OCI-LY3 (cell line): ENCODE data around the gene ZNF613.
"Not testable (repeated sequence)": the region's sequence is repeated elsewhere in the genome, so short reads cannot be mapped to it uniquely, and the experiment has no call there.

ENCODE experiments used
- H2AFZ ChIP-seq: fragments of 200-600, 300-600 bp; shearing (Covaris generic); 2 replicates; pipeline ENCODE4 v1.6.0; 2014; ENCODE audit warnings: antibody characterized with exemption, low read depth, low read length
- H3K27ac ChIP-seq: fragments of 200-600, 300-600 bp; sonication (generic); 2 replicates; pipeline ENCODE4 v1.5.1; 2014; ENCODE audit warnings: mild to moderate bottlenecking, low read length, moderate library complexity, mixed read lengths
- H3K27me3 ChIP-seq: fragments of 200-600, 300-600 bp; sonication (generic); 2 replicates; pipeline ENCODE4 v1.6.1; 2014; ENCODE audit warnings: low read depth, low read length, mixed read lengths
- H3K36me3 ChIP-seq: fragments of 200-600, 300-600 bp; sonication (generic); replicated peaks from 2 replicates; pipeline ENCODE3; 2014; ENCODE audit warnings: low read depth, low read length, mixed read lengths
- H3K4me1 ChIP-seq: fragments of 300-600, 200-600 bp; sonication (generic); 2 replicates; pipeline ENCODE4 v1.6.1; 2014; ENCODE audit warnings: low read length, mixed read lengths
- H3K4me2 ChIP-seq: fragments of 200-600, 300-600 bp; sonication (generic); 2 replicates; pipeline ENCODE4 v1.6.1; 2014; ENCODE audit warnings: low read length, mixed read lengths
- H3K4me3 ChIP-seq: fragments of 300-600, 200-600 bp; sonication (generic); 2 replicates; pipeline ENCODE4 v1.5.1; 2014; ENCODE audit warnings: antibody characterized with exemption, mild to moderate bottlenecking, low read length, moderate library complexity
- H3K79me2 ChIP-seq: fragments of 300-600, 200-600 bp; shearing (Covaris generic); 2 replicates; pipeline ENCODE4 v1.6.1; 2014; ENCODE audit warnings: mild to moderate bottlenecking, low read length, mixed read lengths
- H3K9ac ChIP-seq: fragments of 300-600, 200-600 bp; shearing (Covaris generic); 2 replicates; pipeline ENCODE4 v1.6.0; 2014; ENCODE audit warnings: mild to moderate bottlenecking, low read length, moderate library complexity
- H3K9me3 ChIP-seq: fragments of 200-600, 300-600 bp; shearing (Covaris generic); 2 replicates; pipeline ENCODE4 v1.6.1; 2014; ENCODE audit warnings: low read length, mixed read lengths; ENCODE audit not compliant: insufficient read depth
- H4K20me1 ChIP-seq: fragments of 200-600, 300-600 bp; sonication (generic); 2 replicates; pipeline ENCODE4 v1.6.1; 2016; ENCODE audit warnings: low read length, mixed read lengths; ENCODE audit not compliant: insufficient read depth
- EZH2phosphoT487 ChIP-seq: fragments of 200-600 bp; shearing (Covaris generic); IDR thresholded peaks from 2 replicates; pipeline ENCODE4 v1.6.1; 2018; ENCODE audit warnings: antibody characterized with exemption, mixed run types, low read depth
- TF ChIP-seq, protein P1 (sequence below): fragments of 200-600, 300-600 bp; sonication (generic); IDR thresholded peaks from 2 replicates; pipeline ENCODE4 v1.5.1; 2014; ENCODE audit warnings: antibody characterized with exemption, low read length, low read depth

The ZNF613 gene

DNA sequence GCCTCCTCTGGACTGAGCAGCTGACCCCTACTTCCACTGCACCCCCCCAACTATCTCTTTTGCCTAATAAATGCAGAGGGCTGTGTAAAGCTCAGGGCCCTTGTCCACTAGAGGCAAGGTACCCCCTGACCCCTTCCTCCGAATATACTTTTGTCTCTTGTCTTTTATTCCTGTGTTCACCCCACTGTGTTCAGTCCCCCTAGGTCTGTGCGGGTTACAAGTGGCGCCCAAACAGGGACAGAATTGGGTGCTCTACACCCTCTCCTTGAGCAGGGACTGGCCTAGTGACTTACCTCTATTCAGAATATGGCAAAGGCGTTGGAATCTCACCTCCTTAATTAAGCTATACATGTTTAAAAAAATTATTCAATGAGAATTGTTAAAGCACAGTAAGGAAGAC is 44.4 kb downstream of the ZNF613 start:
- Histone ChIP-seq H2AFZ (no peak overlapping the region), H3K36me3 (no peaks in the 10 kb centered on the region), H3K27ac (no peak overlapping the region), H3K4me1 (no peaks in the 10 kb centered on the region), H3K79me2 (no peaks in the 10 kb centered on the region), H3K27me3 (no peaks in the 10 kb centered on the region), H3K9me3 (peaks cover 35% of the 10 kb centered on the region), H3K4me2 (no peak overlapping the region), H3K4me3 (no peak overlapping the region), H3K9ac (no peak overlapping the region), H4K20me1 (no peaks in the 10 kb centered on the region)
- no peak for TF ChIP-seq EZH2phosphoT487

DNA sequence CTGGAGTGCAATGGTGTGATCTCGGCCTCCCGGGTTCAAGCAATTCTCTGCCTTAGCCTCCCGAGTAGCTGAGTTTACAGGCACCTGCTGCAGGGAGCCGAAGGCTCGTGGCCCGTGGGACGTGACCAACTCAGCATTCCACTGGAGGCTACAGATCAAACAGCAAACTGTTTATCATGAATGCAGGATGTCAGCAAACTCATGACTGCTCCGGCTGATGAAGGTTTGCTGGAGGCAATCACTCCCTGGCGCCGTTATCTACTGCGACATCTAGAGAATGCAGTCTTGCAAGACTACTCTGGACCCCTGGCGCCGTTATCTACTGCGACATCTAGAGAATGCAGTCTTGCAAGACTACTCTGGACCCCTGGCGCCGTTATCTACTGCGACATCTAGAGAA is 48.5 kb downstream of the ZNF613 start:
- H3K9me3 ChIP-seq = peaks cover 23% of the 10 kb centered on the region
- not testable (repeated sequence) for H3K4me3 ChIP-seq, H3K36me3 ChIP-seq, H3K27ac ChIP-seq, H3K9ac ChIP-seq, H3K79me2 ChIP-seq, H4K20me1 ChIP-seq, H2AFZ ChIP-seq, H3K4me2 ChIP-seq, H3K27me3 ChIP-seq, H3K4me1 ChIP-seq

DNA sequence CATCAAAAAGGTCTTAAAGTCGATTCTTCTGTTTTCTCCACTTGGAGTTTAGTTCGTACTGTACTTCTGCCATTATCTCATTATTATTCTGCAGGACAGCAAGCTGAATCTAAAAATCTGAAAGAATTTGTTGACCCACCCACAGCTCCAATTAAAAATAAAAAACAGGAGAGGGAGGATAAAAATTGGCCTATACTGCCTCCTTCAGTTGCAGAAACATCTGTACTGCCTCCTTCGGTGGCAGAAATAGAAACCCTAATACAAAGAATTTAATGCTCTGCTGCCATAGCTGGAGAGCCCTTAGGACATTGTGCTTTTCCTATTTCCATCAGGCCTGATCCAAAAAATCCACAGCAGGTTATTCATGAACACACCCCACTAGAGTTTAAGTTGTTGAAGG is 49.6 kb downstream of the ZNF613 start:
- no peak overlapping the region for H3K4me3 ChIP-seq
- H3K36me3 ChIP-seq = no peaks in the 10 kb centered on the region
- H3K27ac ChIP-seq = no peak overlapping the region
- H3K4me2 ChIP-seq = no peak overlapping the region
- H3K9ac ChIP-seq = no peak overlapping the region
- no peaks in the 10 kb centered on the region for H3K4me1 ChIP-seq
- no peaks in the 10 kb centered on the region for H4K20me1 ChIP-seq
- H3K9me3 ChIP-seq = peaks cover 18% of the 10 kb centered on the region
- H3K79me2 ChIP-seq = no peaks in the 10 kb centered on the region
- no peak overlapping the region for H2AFZ ChIP-seq
- TF ChIP-seq, protein P1, sequence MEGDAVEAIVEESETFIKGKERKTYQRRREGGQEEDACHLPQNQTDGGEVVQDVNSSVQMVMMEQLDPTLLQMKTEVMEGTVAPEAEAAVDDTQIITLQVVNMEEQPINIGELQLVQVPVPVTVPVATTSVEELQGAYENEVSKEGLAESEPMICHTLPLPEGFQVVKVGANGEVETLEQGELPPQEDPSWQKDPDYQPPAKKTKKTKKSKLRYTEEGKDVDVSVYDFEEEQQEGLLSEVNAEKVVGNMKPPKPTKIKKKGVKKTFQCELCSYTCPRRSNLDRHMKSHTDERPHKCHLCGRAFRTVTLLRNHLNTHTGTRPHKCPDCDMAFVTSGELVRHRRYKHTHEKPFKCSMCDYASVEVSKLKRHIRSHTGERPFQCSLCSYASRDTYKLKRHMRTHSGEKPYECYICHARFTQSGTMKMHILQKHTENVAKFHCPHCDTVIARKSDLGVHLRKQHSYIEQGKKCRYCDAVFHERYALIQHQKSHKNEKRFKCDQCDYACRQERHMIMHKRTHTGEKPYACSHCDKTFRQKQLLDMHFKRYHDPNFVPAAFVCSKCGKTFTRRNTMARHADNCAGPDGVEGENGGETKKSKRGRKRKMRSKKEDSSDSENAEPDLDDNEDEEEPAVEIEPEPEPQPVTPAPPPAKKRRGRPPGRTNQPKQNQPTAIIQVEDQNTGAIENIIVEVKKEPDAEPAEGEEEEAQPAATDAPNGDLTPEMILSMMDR = no peak
- no peak for TF ChIP-seq EZH2phosphoT487
- no peaks in the 10 kb centered on the region for H3K27me3 ChIP-seq

DNA sequence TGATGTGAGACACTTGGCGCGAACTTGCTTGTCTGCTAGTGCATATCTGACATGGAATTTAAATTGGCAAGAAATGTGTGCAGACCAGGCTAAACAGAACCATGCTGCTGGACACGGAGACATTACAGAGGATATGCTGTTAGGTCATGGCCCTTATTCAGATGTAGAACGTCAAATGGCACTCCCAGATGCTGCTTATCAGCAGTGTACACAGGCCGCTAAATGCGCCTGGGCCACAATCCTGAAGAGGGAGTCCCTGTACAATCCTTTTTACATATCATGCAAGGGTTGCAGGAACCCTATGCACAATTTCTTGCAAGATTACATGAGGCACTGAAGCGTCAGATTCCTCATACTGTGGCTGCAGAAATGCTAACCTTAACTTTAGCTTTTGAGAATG is 50.1 kb downstream of the ZNF613 start:
- no peak overlapping the region for H2AFZ ChIP-seq
- no peak for TF ChIP-seq EZH2phosphoT487
- TF ChIP-seq, protein P1 = no peak
- H3K4me1 ChIP-seq = no peaks in the 10 kb centered on the region
- H3K9me3 ChIP-seq = peaks cover 18% of the 10 kb centered on the region
- H3K27ac ChIP-seq = no peak overlapping the region
- H3K36me3 ChIP-seq = no peaks in the 10 kb centered on the region
- no peaks in the 10 kb centered on the region for H3K27me3 ChIP-seq
- no peak overlapping the region for H3K4me2 ChIP-seq
- no peaks in the 10 kb centered on the region for H4K20me1 ChIP-seq
- H3K9ac ChIP-seq = no peak overlapping the region
- no peaks in the 10 kb centered on the region for H3K79me2 ChIP-seq
- no peak overlapping the region for H3K4me3 ChIP-seq

DNA sequence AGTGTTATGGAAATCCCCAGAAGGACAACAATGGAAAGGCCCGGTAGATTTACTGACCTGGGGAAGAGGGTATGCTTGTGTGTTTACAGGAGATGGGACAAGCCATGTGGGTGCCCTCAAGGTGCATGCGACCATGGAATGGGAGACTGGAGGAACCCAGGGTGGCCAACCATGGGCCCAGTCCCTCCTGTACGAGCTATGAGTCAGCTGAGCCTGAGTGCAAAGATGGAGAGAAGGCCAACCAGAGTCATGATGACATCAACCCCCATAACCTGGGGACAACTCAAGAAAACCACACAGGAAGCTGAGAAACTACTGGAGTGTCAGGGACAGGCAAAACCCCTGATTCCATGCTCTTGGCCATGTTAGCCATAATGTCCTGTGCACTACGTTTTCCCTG is 51.6 kb downstream of the ZNF613 start:
- Histone ChIP-seq H3K9ac (no peak overlapping the region), H3K4me1 (no peaks in the 10 kb centered on the region), H3K27ac (no peak overlapping the region), H4K20me1 (no peaks in the 10 kb centered on the region), H2AFZ (no peak overlapping the region), H3K4me3 (no peak overlapping the region), H3K27me3 (no peaks in the 10 kb centered on the region), H3K9me3 (peaks cover 13% of the 10 kb centered on the region), H3K4me2 (no peak overlapping the region), H3K36me3 (no peaks in the 10 kb centered on the region), H3K79me2 (no peaks in the 10 kb centered on the region)
- no peak for TF ChIP-seq EZH2phosphoT487
- TF ChIP-seq, protein P1 = no peak
